Lower leg skin (tissue), 4 donors: ENCODE results near the gene DDX19B. TPM values are rescaled to one million over a fixed set of nuclear protein-coding genes. Genes with fewer than 3 reads are reported as not detected.
"Not testable (repeated sequence)": the region's sequence is repeated elsewhere in the genome, so short reads cannot be mapped to it uniquely, and the experiment has no call there.

ENCODE experiments used
- DNase-seq, 2 donors: peaks; one replicate each; pipeline ENCODE4 v3.0.0-alpha.2; 2019; ENCODE audit warnings: low spot score in 2 of 2
- H3K4me3 ChIP-seq: fragments of 200-600 bp; sonication (generic); 2 replicates; pipeline ENCODE4 v1.5.1; 2017; ENCODE audit warnings: mild to moderate bottlenecking, low read depth; ENCODE audit not compliant: poor library complexity, severe bottlenecking
- CTCF ChIP-seq, 3 donors: fragments of 450-650 bp; IDR thresholded peaks; one replicate each; pipeline ENCODE4 v1.5.1; 2016; ENCODE audit warnings: antibody characterized with exemption in 3 of 3, mild to moderate bottlenecking in 3 of 3, moderate library complexity in 2 of 3
- POLR2A ChIP-seq, 2 donors: fragments of 450-650 bp; IDR thresholded peaks; one replicate each; pipeline ENCODE4 v1.6.1; 2016 to 2017; ENCODE audit warnings: antibody characterized with exemption in 2 of 2, mild to moderate bottlenecking in 1 of 2, moderate library complexity in 1 of 2
- WGBS, 2 donors: methylation state at CpG; one replicate each; pipeline ENCODE4 v1.1.5; 2018; 5-methylcytosine and 5-hydroxymethylcytosine counted together
- intact Hi-C: fragments of 100-400 bp; cut with DNase I; formaldehyde crosslinking; loops from one replicate; pipeline ENCODE4 v1.15.0; 2023; ENCODE audit warnings: low total_unique reads
- total RNA-seq, 4 donors: library from RNA; depleted of rRNA; stranded (reverse); fragments of >200 nt; gene quantifications; one replicate each; pipeline ENCODE4 v1.1.0, GENCODE V29; 2016

The DDX19B gene
- 10 to 100 TPM; 36.9 to 53.3 (median 48.2) TPM for total RNA-seq

- intact Hi-C loops: no loop called here
- 0 to 1% methylated on average over 37 of the region's 37 CpGs for WGBS, 2 donors
- TF ChIP-seq POLR2A (IDR thresholded peaks at IDR 0.05) (peak in 1 of 2 donors; percentile 40), CTCF (IDR thresholded peaks at IDR 0.05) (no peak)
- peak; percentile 68 to 96 for DNase-seq
- peak within 1 kb of the TSS; percentile 94 for H3K4me3 ChIP-seq
Measured at GRCh38 chr16:70298988-70299938, at the start of gene DDX19B. TSS of gene DDX19B (plus strand) at chr16:70299186. CDS start at chr16:70299298, 112 bp downstream.

GRCh38 chr16:70249697-70250096 lies 49.3 kb upstream of the DDX19B start:
- intact Hi-C loops, DNase-seq, H3K4me3 ChIP-seq: not testable (repeated sequence)
- 85 to 90% methylated on average over 4 of the region's 4 CpGs for WGBS, 2 donors

- DNase-seq: peak in 1 of 2 donors; percentile 75
- no peak for TF ChIP-seq CTCF (IDR thresholded peaks at IDR 0.05)
- no peak for TF ChIP-seq POLR2A (IDR thresholded peaks at IDR 0.05)
- WGBS, 2 donors: 3 to 4% methylated on average over 9 to 33 of the region's 92 CpGs
- intact Hi-C loops: no loop called here
- H3K4me3 ChIP-seq: peak overlapping the region; percentile 68
Measured at GRCh38 chr16:70250748-70251628, 48.0 kb upstream of the DDX19B start.

GRCh38 chr16:70251629-70252354 lies 47.2 kb upstream of the DDX19B start, which contains the start of gene EXOSC6:
TSS of gene EXOSC6 (minus strand) at chr16:70251940. CDS start at chr16:70251900, 40 bp downstream.
- peak; percentile 89 to 98 for DNase-seq
- TF ChIP-seq CTCF (IDR thresholded peaks at IDR 0.05): peak in 2 of 3 donors; percentile 91
- no peak for TF ChIP-seq POLR2A (IDR thresholded peaks at IDR 0.05)
- intact Hi-C loops: no loop called here
- H3K4me3 ChIP-seq: peak within 1 kb of the TSS; percentile 68
- WGBS, 2 donors: 7 to 8% methylated on average over 8 to 16 of the region's 65 CpGs

- DNase-seq: peak in 1 of 2 donors; percentile 78
- intact Hi-C loops: no loop called here
- no peak overlapping the region for H3K4me3 ChIP-seq
- TF ChIP-seq POLR2A (IDR thresholded peaks at IDR 0.05): no peak
- no peak for TF ChIP-seq CTCF (IDR thresholded peaks at IDR 0.05)
- WGBS, 2 donors: 84 to 89% methylated on average over 21 of the region's 21 CpGs
Measured at GRCh38 chr16:70252355-70252988, 46.5 kb upstream of the DDX19B start.
